Adrenal gland (tissue), 5 donors: ENCODE data around the gene CLTC.

Source experiments
- CTCF ChIP-seq, 6 experiments: fragments of 450-650 bp in 4 of 6; fragments of 200-600 bp in 2 of 6; sonication (generic) in 1 of 6; IDR thresholded peaks; 1 replicate in 5 of 6; 2 replicates in 1 of 6; pipeline versions ENCODE4 v1.5.1 to v1.8.0; 2016 to 2021; ENCODE audit warnings: antibody characterized with exemption in 6 of 6, mild to moderate bottlenecking in 2 of 6, moderate library complexity in 1 of 6
- POLR2A ChIP-seq, 2 donors: fragments of 450-650 bp; IDR thresholded peaks; one replicate each; pipeline ENCODE4 v1.6.1; 2017; ENCODE audit warnings: antibody characterized with exemption in 2 of 2, mild to moderate bottlenecking in 2 of 2, moderate library complexity in 1 of 2
- donor health status: DM: no; HTN: no; CAD: no.

DNA sequence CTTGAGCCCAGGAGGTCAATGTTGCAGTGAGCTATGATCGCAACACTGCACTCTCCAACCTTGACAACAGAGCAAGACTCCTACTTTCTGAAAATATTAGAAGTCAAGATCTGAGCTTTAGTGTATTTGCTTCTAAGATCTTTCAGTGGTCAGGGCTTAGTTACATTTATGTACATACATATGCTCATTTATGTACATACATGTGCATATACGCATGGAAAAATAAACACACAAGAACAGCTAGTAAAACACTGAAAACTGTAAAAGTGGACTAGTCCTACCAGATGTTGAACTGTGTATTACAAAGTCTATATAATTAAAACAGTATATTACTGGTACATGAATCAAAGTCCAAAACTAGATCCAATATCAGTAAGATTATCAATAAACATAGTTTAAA, 59.2 kb downstream of the CLTC start:
- TF ChIP-seq POLR2A (IDR thresholded peaks at IDR 0.05), result no peak
- TF ChIP-seq CTCF (IDR thresholded peaks at IDR 0.05), result no peak
